Sigmoid colon (tissue), 3 donors: ENCODE measurements around the gene ATP2C1.

ENCODE experiments used
- POLR2A ChIP-seq, 2 donors: fragments of 450-650 bp; IDR thresholded peaks; one replicate each; pipeline ENCODE4 v1.6.1; 2016; ENCODE audit warnings: antibody characterized with exemption in 2 of 2, mild to moderate bottlenecking in 2 of 2, moderate library complexity in 2 of 2
- TF ChIP-seq, protein P1 (sequence below), 4 experiments: fragments of 450-650 bp in 3 of 4; fragments of 200-600 bp in 1 of 4; IDR thresholded peaks; one replicate each; pipeline ENCODE4 v1.5.1; 2016 to 2019; ENCODE audit warnings: antibody characterized with exemption in 4 of 4, mild to moderate bottlenecking in 3 of 4, moderate library complexity in 2 of 4

DNA sequence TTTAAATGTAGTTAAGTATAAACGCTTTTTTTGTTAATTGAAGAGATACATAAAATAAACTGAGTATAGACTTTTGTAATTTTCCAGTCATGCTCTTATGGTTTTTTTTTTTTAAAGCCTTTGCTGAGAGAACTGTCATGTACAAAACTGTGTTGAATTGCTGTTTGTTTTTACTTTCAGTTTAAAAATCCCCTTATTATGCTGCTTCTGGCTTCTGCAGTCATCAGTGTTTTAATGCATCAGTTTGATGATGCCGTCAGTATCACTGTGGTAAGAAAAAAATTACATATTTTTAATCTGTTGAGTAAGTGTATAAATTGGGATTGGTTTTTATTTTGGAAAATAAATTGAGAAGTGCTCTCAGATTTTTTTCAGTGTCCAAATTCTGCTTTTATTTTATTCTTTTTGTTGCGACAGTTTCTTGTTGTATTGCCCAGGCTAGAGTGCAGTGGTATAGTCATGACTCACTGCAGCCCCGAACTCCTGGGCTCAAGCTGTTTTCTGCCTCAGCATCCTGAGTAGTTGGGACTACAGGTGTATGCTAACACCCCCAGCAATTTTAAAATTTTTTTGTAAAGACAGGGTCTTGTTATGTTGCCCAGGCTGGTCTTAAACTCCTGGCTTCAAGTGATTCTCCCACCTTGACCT, 40.7 kb downstream of the ATP2C1 start:
- TF ChIP-seq, protein P1, sequence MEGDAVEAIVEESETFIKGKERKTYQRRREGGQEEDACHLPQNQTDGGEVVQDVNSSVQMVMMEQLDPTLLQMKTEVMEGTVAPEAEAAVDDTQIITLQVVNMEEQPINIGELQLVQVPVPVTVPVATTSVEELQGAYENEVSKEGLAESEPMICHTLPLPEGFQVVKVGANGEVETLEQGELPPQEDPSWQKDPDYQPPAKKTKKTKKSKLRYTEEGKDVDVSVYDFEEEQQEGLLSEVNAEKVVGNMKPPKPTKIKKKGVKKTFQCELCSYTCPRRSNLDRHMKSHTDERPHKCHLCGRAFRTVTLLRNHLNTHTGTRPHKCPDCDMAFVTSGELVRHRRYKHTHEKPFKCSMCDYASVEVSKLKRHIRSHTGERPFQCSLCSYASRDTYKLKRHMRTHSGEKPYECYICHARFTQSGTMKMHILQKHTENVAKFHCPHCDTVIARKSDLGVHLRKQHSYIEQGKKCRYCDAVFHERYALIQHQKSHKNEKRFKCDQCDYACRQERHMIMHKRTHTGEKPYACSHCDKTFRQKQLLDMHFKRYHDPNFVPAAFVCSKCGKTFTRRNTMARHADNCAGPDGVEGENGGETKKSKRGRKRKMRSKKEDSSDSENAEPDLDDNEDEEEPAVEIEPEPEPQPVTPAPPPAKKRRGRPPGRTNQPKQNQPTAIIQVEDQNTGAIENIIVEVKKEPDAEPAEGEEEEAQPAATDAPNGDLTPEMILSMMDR (IDR thresholded peaks at IDR 0.05), result no peak
- TF ChIP-seq POLR2A (IDR thresholded peaks at IDR 0.05), result no peak
